Nephron (organoid): ENCODE results near the gene MRE11.

ENCODE experiments used
- H3K27ac Mint-ChIP-seq, 3 experiments: 2 replicates each; pipeline ENCODE4 v1.8.0; 2020; ENCODE audit warnings: mixed read lengths in 3 of 3, mild to moderate bottlenecking in 2 of 3, moderate library complexity in 1 of 3
- H3K27me3 Mint-ChIP-seq: 2 replicates; pipeline ENCODE4 v1.8.0; 2021; ENCODE audit warnings: low read depth, mild to moderate bottlenecking, moderate library complexity, mixed read lengths
- H3K36me3 Mint-ChIP-seq: 2 replicates; pipeline ENCODE4 v1.8.0; 2020; ENCODE audit warnings: low read depth, mixed read lengths
- H3K4me1 Mint-ChIP-seq: 2 replicates; pipeline ENCODE4 v1.8.0; 2020; ENCODE audit warnings: mixed read lengths
- H3K4me3 Mint-ChIP-seq, 3 experiments: 2 replicates each; pipeline ENCODE4 v1.8.0; 2020; ENCODE audit warnings: mild to moderate bottlenecking in 3 of 3, mixed read lengths in 3 of 3, moderate library complexity in 2 of 3
- H3K9me3 Mint-ChIP-seq: 2 replicates; pipeline ENCODE4 v1.8.0; 2020; ENCODE audit warnings: mixed read lengths
- CTCF ChIP-seq, 3 experiments: fragments of 200-600 bp; sonication (generic); IDR thresholded peaks; one replicate each; pipeline ENCODE4 v1.5.0; 2021; ENCODE audit warnings: antibody characterized with exemption in 3 of 3; ENCODE audit not compliant: unreplicated experiment in 3 of 3

MRE11 gene

DNA sequence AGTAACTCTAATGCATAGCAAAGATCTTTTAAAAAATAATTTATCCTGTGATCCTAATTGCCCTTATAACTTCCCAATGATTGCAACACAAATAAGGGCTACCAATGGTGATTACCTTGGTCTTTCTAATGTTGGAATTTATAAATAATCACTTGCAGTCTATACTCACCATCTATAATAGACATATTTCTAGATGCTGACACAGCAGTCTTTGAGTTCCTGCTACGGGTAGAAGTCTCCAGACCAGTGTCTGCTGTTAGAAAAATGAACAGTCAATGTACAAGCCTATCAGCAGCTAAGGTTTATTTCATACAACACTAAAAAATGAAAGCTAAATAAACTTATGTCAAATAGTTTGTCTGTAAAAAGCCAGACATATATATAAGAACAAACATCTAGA is 48.0 kb downstream of the MRE11 start:
- Mint-ChIP-seq H3K27me3 (no peaks in the 10 kb centered on the region), H3K4me1 (no peaks in the 10 kb centered on the region)
- TF ChIP-seq CTCF (IDR thresholded peaks at IDR 0.05; ENCODE audit: unreplicated experiment in 3 of 3) = no peak

DNA sequence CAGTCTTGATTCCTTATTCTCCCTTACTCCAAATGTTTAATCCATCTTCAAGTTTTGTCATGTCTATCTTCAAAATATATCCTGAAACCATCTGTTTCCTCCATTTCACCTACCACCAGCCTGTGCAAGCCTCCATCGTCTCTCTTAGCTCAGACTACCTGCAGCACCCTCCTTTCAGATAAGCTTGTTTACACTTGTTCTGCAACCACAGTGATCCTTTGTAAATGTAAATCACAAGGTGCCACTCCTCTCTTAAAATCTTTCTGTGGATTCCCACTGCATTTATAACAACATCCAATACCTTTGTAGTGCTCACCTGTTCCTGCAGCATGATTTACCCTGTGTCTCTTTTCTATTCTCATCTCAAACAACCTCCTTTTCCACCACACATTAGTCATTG is 60.6 kb downstream of the MRE11 start:
- TF ChIP-seq CTCF (IDR thresholded peaks at IDR 0.05; ENCODE audit: unreplicated experiment in 3 of 3) = no peak
- no peak overlapping the region for H3K27ac Mint-ChIP-seq
- H3K36me3 Mint-ChIP-seq = peaks cover 68% of the 10 kb centered on the region
- peaks cover 7% of the 10 kb centered on the region for H3K9me3 Mint-ChIP-seq
- H3K27me3 Mint-ChIP-seq = no peaks in the 10 kb centered on the region
- H3K4me1 Mint-ChIP-seq = no peaks in the 10 kb centered on the region
- no peak overlapping the region for H3K4me3 Mint-ChIP-seq

More for the DNA sequence above, 48.0 kb downstream of the MRE11 start:
- no peak overlapping the region for H3K4me3 Mint-ChIP-seq
- no peak overlapping the region for H3K27ac Mint-ChIP-seq
- peaks cover 24% of the 10 kb centered on the region for H3K36me3 Mint-ChIP-seq
- H3K9me3 Mint-ChIP-seq = no peaks in the 10 kb centered on the region

DNA sequence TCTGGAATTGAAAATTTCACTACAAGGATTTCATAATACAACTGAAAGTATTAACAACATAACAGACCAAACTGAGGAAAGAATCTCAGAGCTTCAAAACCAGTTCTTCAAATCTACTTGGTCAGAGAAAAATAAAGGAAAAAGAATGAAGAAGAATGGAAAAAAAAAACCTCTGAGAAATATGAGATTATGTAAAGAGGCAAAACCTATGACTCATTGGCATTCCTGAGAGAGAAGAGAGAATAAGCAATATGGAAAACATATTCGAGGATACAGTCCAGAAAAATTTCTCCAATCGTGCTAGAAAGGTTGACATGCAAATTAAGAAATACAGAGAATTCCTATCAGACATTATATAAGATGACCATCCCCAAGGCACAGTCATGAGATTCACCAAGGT is 69.0 kb downstream of the MRE11 start:
- no peak for TF ChIP-seq CTCF (IDR thresholded peaks at IDR 0.05; ENCODE audit: unreplicated experiment in 3 of 3)
- H3K36me3 Mint-ChIP-seq = peaks cover 65% of the 10 kb centered on the region

GRCh38 chr11:94424011-94424410 is 69.6 kb downstream of the MRE11 start:
- H3K9me3 Mint-ChIP-seq = peaks cover 30% of the 10 kb centered on the region
- H3K27me3 Mint-ChIP-seq = no peaks in the 10 kb centered on the region
- peak overlapping the region; percentile 67 to 87 (median 69) for H3K27ac Mint-ChIP-seq
- H3K36me3 Mint-ChIP-seq = peaks cover 59% of the 10 kb centered on the region
- H3K4me1 Mint-ChIP-seq = no peaks in the 10 kb centered on the region
- TF ChIP-seq CTCF (IDR thresholded peaks at IDR 0.05; ENCODE audit: unreplicated experiment in 3 of 3) = no peak
- H3K4me3 Mint-ChIP-seq = no peak overlapping the region

More for the DNA sequence above, 69.0 kb downstream of the MRE11 start:
- Mint-ChIP-seq H3K27ac (no peak overlapping the region), H3K4me3 (no peak overlapping the region), H3K27me3 (no peaks in the 10 kb centered on the region), H3K4me1 (no peaks in the 10 kb centered on the region), H3K9me3 (peaks cover 30% of the 10 kb centered on the region)

DNA sequence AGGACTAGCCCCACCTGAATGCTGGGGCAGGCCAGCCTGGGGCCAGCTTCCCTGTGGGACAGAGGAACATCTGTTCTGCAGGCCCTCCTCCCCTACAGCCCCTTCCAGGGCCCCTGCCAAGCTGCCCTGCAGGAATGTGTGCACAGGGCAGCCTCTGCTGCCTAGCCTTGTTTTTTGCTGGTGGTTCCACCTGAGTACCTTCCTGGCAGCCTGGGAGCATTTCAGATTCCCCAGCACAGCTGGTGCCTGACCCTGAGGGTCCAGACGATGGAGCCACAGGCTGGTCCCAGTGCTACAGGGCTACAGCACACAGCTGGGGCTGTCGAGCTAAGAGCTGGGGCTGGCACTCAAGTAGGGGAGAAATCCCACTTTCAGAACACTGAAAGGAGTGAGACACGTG is 70.1 kb downstream of the MRE11 start:
- no peaks in the 10 kb centered on the region for H3K27me3 Mint-ChIP-seq
- peaks cover 27% of the 10 kb centered on the region for H3K9me3 Mint-ChIP-seq
- TF ChIP-seq CTCF (IDR thresholded peaks at IDR 0.05; ENCODE audit: unreplicated experiment in 3 of 3) = no peak

DNA sequence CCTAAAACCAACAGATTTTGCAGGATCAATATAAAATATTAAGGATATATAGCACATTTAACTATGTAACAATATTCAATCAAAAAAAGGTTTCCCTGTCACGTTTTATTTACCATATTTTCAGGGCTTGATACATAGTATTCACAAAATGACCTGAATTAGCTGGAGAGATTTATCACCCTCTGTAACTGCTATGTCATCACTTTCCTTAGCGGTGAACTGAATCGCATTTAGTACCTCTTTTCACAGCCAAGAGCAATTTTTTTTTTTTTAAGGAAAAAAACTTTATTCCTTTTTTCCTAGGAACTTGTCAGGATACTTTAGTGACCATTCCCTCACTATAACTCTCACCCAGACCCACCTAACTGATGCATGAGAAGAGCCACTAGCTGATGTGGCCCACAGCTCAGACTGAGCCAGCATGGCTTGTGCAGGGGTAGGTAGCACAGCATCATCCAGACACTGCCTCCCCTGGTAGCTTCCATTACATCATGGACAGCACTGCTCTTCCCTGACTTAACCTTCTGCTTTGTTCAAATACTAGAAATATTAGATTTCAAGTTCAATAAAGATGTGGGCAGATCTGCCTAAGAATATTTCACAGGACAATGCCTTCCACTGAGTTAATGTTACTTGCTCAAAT is 75.4 kb downstream of the MRE11 start:
- H3K4me3 Mint-ChIP-seq = no peak overlapping the region
- TF ChIP-seq CTCF (IDR thresholded peaks at IDR 0.05; ENCODE audit: unreplicated experiment in 3 of 3) = no peak
- H3K36me3 Mint-ChIP-seq = peaks cover 16% of the 10 kb centered on the region
- peaks cover 11% of the 10 kb centered on the region for H3K4me1 Mint-ChIP-seq
- no peaks in the 10 kb centered on the region for H3K9me3 Mint-ChIP-seq
- no peaks in the 10 kb centered on the region for H3K27me3 Mint-ChIP-seq
- peak overlapping the region; percentile 29 to 94 (median 62) for H3K27ac Mint-ChIP-seq

More for the DNA sequence above, 70.1 kb downstream of the MRE11 start:
- H3K4me1 Mint-ChIP-seq = peaks cover under 1% of the 10 kb centered on the region
- no peak overlapping the region for H3K4me3 Mint-ChIP-seq
- H3K36me3 Mint-ChIP-seq = peaks cover 54% of the 10 kb centered on the region
- peak overlapping the region; percentile 67 to 87 (median 69) for H3K27ac Mint-ChIP-seq
